HG03575 (cell line): Measurements from ENCODE around the gene MOV10L1.

Source experiments
- ATAC-seq: cut with Tn5 transposase; IDR thresholded peaks from one replicate; pipeline ENCODE4 v1.9.1; 2021; ENCODE audit not compliant: unreplicated experiment, insufficient number of reproducible peaks, low FRiP score; ENCODE audit errors: extremely low read depth

The MOV10L1 gene

GRCh38 chr22:50091092-50091768 lies 1.4 kb downstream of the MOV10L1 start:
- ATAC-seq = no peak

- ATAC-seq = no peak
These were observed 2.5 kb downstream of the MOV10L1 start for GRCh38 chr22:50092342-50092741.

GRCh38 chr22:50098052-50098451 lies 8.2 kb downstream of the MOV10L1 start:
- no peak for ATAC-seq

GRCh38 chr22:50101870-50102565 lies 12.2 kb downstream of the MOV10L1 start:
- ATAC-seq = no peak

- ATAC-seq = no peak
These were observed 13.1 kb downstream of the MOV10L1 start for GRCh38 chr22:50102946-50103345.

GRCh38 chr22:50104141-50104544 lies 14.3 kb downstream of the MOV10L1 start:
- ATAC-seq = no peak

- no peak for ATAC-seq
These were observed 15.6 kb downstream of the MOV10L1 start for GRCh38 chr22:50105208-50106100.

GRCh38 chr22:50107529-50107928 lies 17.7 kb downstream of the MOV10L1 start:
- no peak for ATAC-seq

GRCh38 chr22:50111056-50111455 lies 21.2 kb downstream of the MOV10L1 start:
- no peak for ATAC-seq

- no peak for ATAC-seq
These were observed 22.6 kb downstream of the MOV10L1 start for GRCh38 chr22:50112151-50113118.

GRCh38 chr22:50114221-50115021 lies 24.6 kb downstream of the MOV10L1 start:
- ATAC-seq = no peak

GRCh38 chr22:50115693-50116092 lies 25.9 kb downstream of the MOV10L1 start:
- no peak for ATAC-seq

- no peak for ATAC-seq
These were observed 27.5 kb downstream of the MOV10L1 start for GRCh38 chr22:50117168-50117762.

- ATAC-seq = no peak
These were observed 28.3 kb downstream of the MOV10L1 start for GRCh38 chr22:50118129-50118528.

- no peak for ATAC-seq
These were observed 28.9 kb downstream of the MOV10L1 start for GRCh38 chr22:50118557-50119168.

- ATAC-seq = no peak
These were observed 29.5 kb downstream of the MOV10L1 start for GRCh38 chr22:50119169-50119767.

- ATAC-seq = no peak
These were observed 30.0 kb downstream of the MOV10L1 start for GRCh38 chr22:50119768-50120251.
